HEK293 (cell line): ENCODE results near the gene HMMR.

Experiments used
- CTCF ChIA-PET: fragments of 350-600 bp; formaldehyde crosslinking; extraction: SDS; loops from one replicate; lab custom pipeline; 2021; ENCODE audit warnings: antibody characterized with exemption; lab: Yijun Ruan, JAX
- POLR2A ChIA-PET: fragments of 300-600 bp; formaldehyde crosslinking; extraction: SDS; loops from one replicate; lab custom pipeline; 2020; ENCODE audit warnings: antibody characterized with exemption, inconsistent platforms; lab: Yijun Ruan, JAX
- H3K27ac ChIP-seq: fragments of 200-500 bp; sonication (Bioruptor generic); 2 replicates; pipeline ENCODE4 v1.5.1; 2014; ENCODE audit warnings: low read depth, low read length, control low read depth, inconsistent platforms; ENCODE audit errors: extremely low read depth
- H3K36me3 ChIP-seq, 2 experiments: fragments of 200-500 bp in 1 of 2; sonication (Bioruptor generic) in 1 of 2; 1 replicate in 1 of 2; 2 replicates in 1 of 2; pipeline ENCODE4 v1.5.1; 2014 to 2017; ENCODE audit warnings: inconsistent platforms in 2 of 2, low read length in 2 of 2; ENCODE audit not compliant: control insufficient read depth in 2 of 2, insufficient read depth in 1 of 2
- H3K4me1 ChIP-seq: fragments of 200-500 bp; sonication (Bioruptor generic); 2 replicates; pipeline ENCODE4 v1.5.1; 2014; ENCODE audit warnings: mild to moderate bottlenecking, low read length, inconsistent platforms; ENCODE audit not compliant: control insufficient read depth, insufficient read depth
- H3K4me3 ChIP-seq: 2 replicates; pipeline ENCODE4 v1.5.1; 2011; ENCODE audit warnings: low read depth, mild to moderate bottlenecking, control low read depth, low read length, moderate library complexity
- H3K9me3 ChIP-seq: fragments of 200-500 bp; sonication (Bioruptor generic); 2 replicates; pipeline ENCODE4 v1.5.1; 2014; ENCODE audit warnings: low read depth, low read length, inconsistent platforms; ENCODE audit not compliant: control insufficient read depth, insufficient read depth
- GFI1B ChIP-seq: fragments of 450-650 bp; formaldehyde crosslinking; IDR thresholded peaks from 2 replicates; pipeline ENCODE4 v1.5.1; 2016; ENCODE audit warnings: missing biosample characterization, missing genetic modification characterization
- KLF16 ChIP-seq: fragments of 450-650 bp; formaldehyde crosslinking; IDR thresholded peaks from 2 replicates; pipeline ENCODE4 v1.5.1; 2017; ENCODE audit warnings: missing biosample characterization, missing genetic modification characterization
- KLF7 ChIP-seq: fragments of 450-650 bp; formaldehyde crosslinking; IDR thresholded peaks from 2 replicates; pipeline ENCODE4 v1.5.1; 2016; ENCODE audit warnings: missing biosample characterization, missing genetic modification characterization, borderline replicate concordance
- RBAK ChIP-seq: fragments of 450-650 bp; formaldehyde crosslinking; IDR thresholded peaks from 2 replicates; pipeline ENCODE4 v1.5.1; 2016; ENCODE audit warnings: missing biosample characterization, missing genetic modification characterization
- ZBTB20 ChIP-seq: fragments of 450-650 bp; formaldehyde crosslinking; IDR thresholded peaks from 2 replicates; pipeline ENCODE4 v1.5.1; 2016; ENCODE audit warnings: missing biosample characterization, missing genetic modification characterization
- ZBTB21 ChIP-seq: fragments of 450-650 bp; formaldehyde crosslinking; IDR thresholded peaks from 2 replicates; pipeline ENCODE4 v1.5.1; 2017; ENCODE audit warnings: missing biosample characterization, missing genetic modification characterization
- ZBTB48 ChIP-seq: fragments of 450-650 bp; formaldehyde crosslinking; IDR thresholded peaks from 2 replicates; pipeline ENCODE4 v1.5.1; 2016; ENCODE audit warnings: missing biosample characterization, missing genetic modification characterization
- ZBTB8A ChIP-seq: fragments of 450-650 bp; formaldehyde crosslinking; IDR thresholded peaks from 2 replicates; pipeline ENCODE4 v1.5.1; 2016; ENCODE audit warnings: missing biosample characterization, missing genetic modification characterization
- ZFP3 ChIP-seq: fragments of 450-650 bp; formaldehyde crosslinking; IDR thresholded peaks from 2 replicates; pipeline ENCODE4 v1.5.1; 2016; ENCODE audit warnings: low read depth, missing biosample characterization, missing genetic modification characterization
- ZFP41 ChIP-seq: fragments of 450-650 bp; formaldehyde crosslinking; IDR thresholded peaks from 2 replicates; pipeline ENCODE4 v1.5.1; 2016; ENCODE audit warnings: missing biosample characterization, missing genetic modification characterization, borderline replicate concordance
- ZNF2 ChIP-seq: fragments of 450-650 bp; formaldehyde crosslinking; IDR thresholded peaks from 2 replicates; pipeline ENCODE4 v1.5.1; 2016; ENCODE audit warnings: missing biosample characterization, missing genetic modification characterization
- ZNF202 ChIP-seq: fragments of 450-650 bp; formaldehyde crosslinking; IDR thresholded peaks from 2 replicates; pipeline ENCODE4 v1.5.1; 2016; ENCODE audit warnings: missing biosample characterization, missing genetic modification characterization, borderline replicate concordance
- ZNF341 ChIP-seq: fragments of 450-650 bp; formaldehyde crosslinking; IDR thresholded peaks from 2 replicates; pipeline ENCODE4; 2016; ENCODE audit warnings: low read depth, missing biosample characterization, missing genetic modification characterization
- ZNF354C ChIP-seq: fragments of 450-650 bp; formaldehyde crosslinking; IDR thresholded peaks from 2 replicates; pipeline ENCODE4 v1.5.1; 2016; ENCODE audit warnings: missing biosample characterization, missing genetic modification characterization, low read depth, borderline replicate concordance
- ZNF426 ChIP-seq: fragments of 450-650 bp; formaldehyde crosslinking; IDR thresholded peaks from 2 replicates; pipeline ENCODE4 v1.5.1; 2017; ENCODE audit warnings: missing biosample characterization, missing genetic modification characterization, mild to moderate bottlenecking, inconsistent platforms, moderate library complexity
- ZNF561 ChIP-seq: fragments of 450-650 bp; IDR thresholded peaks from 2 replicates; pipeline ENCODE4 v1.5.1; 2018; ENCODE audit warnings: missing biosample characterization, missing genetic modification characterization, borderline replicate concordance
- ZNF629 ChIP-seq: fragments of 450-650 bp; formaldehyde crosslinking; IDR thresholded peaks from 2 replicates; pipeline ENCODE4 v1.5.1; 2017; ENCODE audit warnings: missing biosample characterization, missing genetic modification characterization
- ZNF658 ChIP-seq: fragments of 450-650 bp; formaldehyde crosslinking; IDR thresholded peaks from 2 replicates; pipeline ENCODE4; 2016; ENCODE audit warnings: missing biosample characterization, missing genetic modification characterization
- ZNF677 ChIP-seq: fragments of 450-650 bp; IDR thresholded peaks from 2 replicates; pipeline ENCODE4 v1.5.0; 2018; ENCODE audit warnings: missing biosample characterization, mild to moderate bottlenecking, missing genetic modification characterization, moderate library complexity
- TF ChIP-seq, protein P1 (sequence below): fragments of 450-650 bp; formaldehyde crosslinking; IDR thresholded peaks from 2 replicates; pipeline ENCODE4 v1.5.1; 2016; ENCODE audit warnings: missing biosample characterization, missing genetic modification characterization
- TF ChIP-seq, protein P2 (sequence below): fragments of 450-650 bp; formaldehyde crosslinking; IDR thresholded peaks from 2 replicates; pipeline ENCODE4 v1.5.1; 2017; ENCODE audit warnings: missing biosample characterization, missing genetic modification characterization
- TF ChIP-seq, protein P3 (sequence below): fragments of 450-650 bp; formaldehyde crosslinking; IDR thresholded peaks from 2 replicates; pipeline ENCODE4 v1.5.1; 2016; ENCODE audit warnings: missing biosample characterization, missing genetic modification characterization
- TF ChIP-seq, protein P4 (sequence below): fragments of 450-650 bp; formaldehyde crosslinking; IDR thresholded peaks from 2 replicates; pipeline ENCODE4 v1.5.1; 2016; ENCODE audit warnings: missing biosample characterization, missing genetic modification characterization
- TF ChIP-seq, protein P5 (sequence below): fragments of 450-650 bp; formaldehyde crosslinking; IDR thresholded peaks from 2 replicates; pipeline ENCODE4 v1.5.1; 2016; ENCODE audit warnings: missing biosample characterization, missing genetic modification characterization
- TF ChIP-seq, protein P6 (sequence below): fragments of 450-650 bp; formaldehyde crosslinking; IDR thresholded peaks from 2 replicates; pipeline ENCODE4 v1.5.1; 2016; ENCODE audit warnings: missing biosample characterization, missing genetic modification characterization
- TF ChIP-seq, protein P7 (sequence below): fragments of 450-650 bp; formaldehyde crosslinking; IDR thresholded peaks from 2 replicates; pipeline ENCODE4 v1.5.0; 2017; ENCODE audit warnings: missing biosample characterization, missing genetic modification characterization, borderline replicate concordance

The HMMR gene

DNA sequence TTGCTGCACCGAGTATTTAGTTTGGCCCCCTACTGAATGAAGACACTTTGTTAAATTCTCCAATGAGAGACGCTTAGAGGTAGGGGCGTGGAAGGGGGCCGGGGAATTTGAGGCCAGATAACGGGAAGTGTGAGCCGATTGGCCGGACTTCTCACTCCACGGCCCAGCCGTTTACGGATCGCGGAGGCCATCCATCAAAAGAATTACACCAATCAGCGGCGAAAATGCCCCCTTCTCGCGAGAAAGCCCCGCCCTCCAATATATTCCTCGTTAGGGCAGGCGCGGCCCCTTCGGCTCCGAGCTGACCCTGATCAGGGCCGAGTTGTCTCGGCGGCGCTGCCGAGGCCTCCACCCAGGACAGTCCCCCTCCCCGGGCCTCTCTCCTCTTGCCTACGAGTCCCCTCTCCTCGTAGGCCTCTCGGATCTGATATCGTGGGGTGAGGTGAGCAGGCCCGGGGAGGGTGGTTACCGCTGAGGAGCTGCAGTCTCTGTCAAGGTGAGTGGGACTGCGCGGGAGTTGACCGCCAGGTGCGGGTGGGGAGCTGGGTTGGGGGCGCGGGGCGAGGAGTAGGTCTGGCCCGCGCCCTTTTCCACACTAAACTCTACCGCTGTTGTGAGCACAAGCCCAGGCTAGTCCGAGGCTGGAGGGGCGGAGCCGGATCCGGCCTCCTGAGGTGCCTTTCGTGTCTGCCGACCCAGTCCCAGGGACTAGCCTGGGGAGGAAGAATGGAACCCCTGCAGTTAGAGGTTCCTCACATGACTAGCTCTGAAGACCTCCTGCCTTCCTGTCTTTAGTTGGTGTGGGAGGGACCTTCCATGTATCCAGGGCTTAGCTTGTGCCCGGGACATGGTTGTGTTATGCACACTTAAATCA lies 22.9 kb upstream of the HMMR start, which contains the start of gene CCNG1:
TSS of gene CCNG1 (plus strand) at position 287 of the 874 bp plus-strand sequence. CDS start 1,662 bp downstream, outside the sequence.
- Histone ChIP-seq H3K4me1 (peaks cover 5% of the 10 kb centered on the region; the same call in 1 of the 2 replicates), H3K9me3 (no peaks in the 10 kb centered on the region), H3K27ac (peak within 1 kb of the TSS; percentile 98), H3K36me3 (peaks cover 23 to 37% of the 10 kb centered on the region in 2 experiments; a peak in 2 of 3 replicates), H3K4me3 (peak within 1 kb of the TSS; percentile 98)
- ChIA-PET CTCF (interaction anchor here (0.6 to 1.4 kb wide), 2 partner anchors 36 to 1409 kb away, joined by 3 to 6 read pairs; no protein-coding TSS in a partner anchor), POLR2A (interaction anchor here (0.8 to 7.1 kb wide), 10 partner anchors 10 to 72 kb away, joined by 3 to 166 read pairs (median 7); partner anchors contain the start of genes HMMR, MAT2B and NUDCD2)
- peak; percentile 33; the same call in 1 of the 2 replicates for TF ChIP-seq ZBTB21 (tag by site-specific recombination)
- peak; percentile 52 for TF ChIP-seq ZNF629 (tag by site-specific recombination)
- TF ChIP-seq GFI1B (tag by site-specific recombination), result no peak
- no peak for TF ChIP-seq ZNF677 (tag by site-specific recombination)
- TF ChIP-seq, protein P1, sequence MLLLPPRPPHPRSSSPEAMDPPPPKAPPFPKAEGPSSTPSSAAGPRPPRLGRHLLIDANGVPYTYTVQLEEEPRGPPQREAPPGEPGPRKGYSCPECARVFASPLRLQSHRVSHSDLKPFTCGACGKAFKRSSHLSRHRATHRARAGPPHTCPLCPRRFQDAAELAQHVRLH (tag by site-specific recombination), result no peak
- no peak for TF ChIP-seq ZNF202
- peak; percentile 74 for TF ChIP-seq ZNF341 (tag by site-specific recombination)
- TF ChIP-seq, protein P2, sequence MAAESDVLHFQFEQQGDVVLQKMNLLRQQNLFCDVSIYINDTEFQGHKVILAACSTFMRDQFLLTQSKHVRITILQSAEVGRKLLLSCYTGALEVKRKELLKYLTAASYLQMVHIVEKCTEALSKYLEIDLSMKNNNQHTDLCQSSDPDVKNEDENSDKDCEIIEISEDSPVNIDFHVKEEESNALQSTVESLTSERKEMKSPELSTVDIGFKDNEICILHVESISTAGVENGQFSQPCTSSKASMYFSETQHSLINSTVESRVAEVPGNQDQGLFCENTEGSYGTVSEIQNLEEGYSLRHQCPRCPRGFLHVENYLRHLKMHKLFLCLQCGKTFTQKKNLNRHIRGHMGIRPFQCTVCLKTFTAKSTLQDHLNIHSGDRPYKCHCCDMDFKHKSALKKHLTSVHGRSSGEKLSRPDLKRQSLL (tag by site-specific recombination), result no peak
- no peak for TF ChIP-seq ZFP41
- TF ChIP-seq, protein P3, sequence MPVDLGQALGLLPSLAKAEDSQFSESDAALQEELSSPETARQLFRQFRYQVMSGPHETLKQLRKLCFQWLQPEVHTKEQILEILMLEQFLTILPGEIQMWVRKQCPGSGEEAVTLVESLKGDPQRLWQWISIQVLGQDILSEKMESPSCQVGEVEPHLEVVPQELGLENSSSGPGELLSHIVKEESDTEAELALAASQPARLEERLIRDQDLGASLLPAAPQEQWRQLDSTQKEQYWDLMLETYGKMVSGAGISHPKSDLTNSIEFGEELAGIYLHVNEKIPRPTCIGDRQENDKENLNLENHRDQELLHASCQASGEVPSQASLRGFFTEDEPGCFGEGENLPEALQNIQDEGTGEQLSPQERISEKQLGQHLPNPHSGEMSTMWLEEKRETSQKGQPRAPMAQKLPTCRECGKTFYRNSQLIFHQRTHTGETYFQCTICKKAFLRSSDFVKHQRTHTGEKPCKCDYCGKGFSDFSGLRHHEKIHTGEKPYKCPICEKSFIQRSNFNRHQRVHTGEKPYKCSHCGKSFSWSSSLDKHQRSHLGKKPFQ (tag by site-specific recombination), result no peak
- TF ChIP-seq, protein P4, sequence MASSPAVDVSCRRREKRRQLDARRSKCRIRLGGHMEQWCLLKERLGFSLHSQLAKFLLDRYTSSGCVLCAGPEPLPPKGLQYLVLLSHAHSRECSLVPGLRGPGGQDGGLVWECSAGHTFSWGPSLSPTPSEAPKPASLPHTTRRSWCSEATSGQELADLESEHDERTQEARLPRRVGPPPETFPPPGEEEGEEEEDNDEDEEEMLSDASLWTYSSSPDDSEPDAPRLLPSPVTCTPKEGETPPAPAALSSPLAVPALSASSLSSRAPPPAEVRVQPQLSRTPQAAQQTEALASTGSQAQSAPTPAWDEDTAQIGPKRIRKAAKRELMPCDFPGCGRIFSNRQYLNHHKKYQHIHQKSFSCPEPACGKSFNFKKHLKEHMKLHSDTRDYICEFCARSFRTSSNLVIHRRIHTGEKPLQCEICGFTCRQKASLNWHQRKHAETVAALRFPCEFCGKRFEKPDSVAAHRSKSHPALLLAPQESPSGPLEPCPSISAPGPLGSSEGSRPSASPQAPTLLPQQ (tag by site-specific recombination), result peak; percentile 69
- peak; percentile 29; the same call in 1 of the 2 replicates for TF ChIP-seq ZBTB8A (tag by site-specific recombination)
- TF ChIP-seq, protein P5, sequence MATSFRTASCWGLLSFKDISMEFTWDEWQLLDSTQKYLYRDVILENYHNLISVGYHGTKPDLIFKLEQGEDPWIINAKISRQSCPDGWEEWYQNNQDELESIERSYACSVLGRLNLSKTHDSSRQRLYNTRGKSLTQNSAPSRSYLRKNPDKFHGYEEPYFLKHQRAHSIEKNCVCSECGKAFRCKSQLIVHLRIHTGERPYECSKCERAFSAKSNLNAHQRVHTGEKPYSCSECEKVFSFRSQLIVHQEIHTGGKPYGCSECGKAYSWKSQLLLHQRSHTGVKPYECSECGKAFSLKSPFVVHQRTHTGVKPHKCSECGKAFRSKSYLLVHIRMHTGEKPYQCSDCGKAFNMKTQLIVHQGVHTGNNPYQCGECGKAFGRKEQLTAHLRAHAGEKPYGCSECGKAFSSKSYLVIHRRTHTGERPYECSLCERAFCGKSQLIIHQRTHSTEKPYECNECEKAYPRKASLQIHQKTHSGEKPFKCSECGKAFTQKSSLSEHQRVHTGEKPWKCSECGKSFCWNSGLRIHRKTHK (tag by site-specific recombination), result no peak
- peak; percentile 68 for TF ChIP-seq ZNF2 (tag by site-specific recombination)
- no peak; the same call in 1 of the 2 replicates for TF ChIP-seq KLF16 (tag by site-specific recombination)
- no peak for TF ChIP-seq ZNF354C (tag by site-specific recombination)
- TF ChIP-seq, protein P6, sequence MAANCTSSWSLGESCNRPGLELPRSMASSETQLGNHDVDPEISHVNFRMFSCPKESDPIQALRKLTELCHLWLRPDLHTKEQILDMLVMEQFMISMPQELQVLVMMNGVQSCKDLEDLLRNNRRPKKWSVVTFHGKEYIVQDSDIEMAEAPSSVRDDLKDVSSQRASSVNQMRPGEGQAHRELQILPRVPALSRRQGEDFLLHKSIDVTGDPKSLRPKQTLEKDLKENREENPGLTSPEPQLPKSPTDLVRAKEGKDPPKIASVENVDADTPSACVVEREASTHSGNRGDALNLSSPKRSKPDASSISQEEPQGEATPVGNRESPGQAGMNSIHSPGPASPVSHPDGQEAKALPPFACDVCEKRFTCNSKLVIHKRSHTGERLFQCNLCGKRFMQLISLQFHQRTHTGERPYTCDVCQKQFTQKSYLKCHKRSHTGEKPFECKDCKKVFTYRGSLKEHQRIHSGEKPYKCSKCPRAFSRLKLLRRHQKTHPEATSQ (tag by site-specific recombination), result no peak
- TF ChIP-seq KLF7 (tag by site-specific recombination), result no peak; the same call in 1 of the 2 replicates
- no peak for TF ChIP-seq RBAK (tag by site-specific recombination)
- peak; percentile 82 for TF ChIP-seq ZBTB20
- no peak for TF ChIP-seq ZNF658
- no peak; the same call in 1 of the 2 replicates for TF ChIP-seq ZFP3
- TF ChIP-seq ZNF561 (tag by site-specific recombination), result peak; percentile 74
- TF ChIP-seq, protein P7, sequence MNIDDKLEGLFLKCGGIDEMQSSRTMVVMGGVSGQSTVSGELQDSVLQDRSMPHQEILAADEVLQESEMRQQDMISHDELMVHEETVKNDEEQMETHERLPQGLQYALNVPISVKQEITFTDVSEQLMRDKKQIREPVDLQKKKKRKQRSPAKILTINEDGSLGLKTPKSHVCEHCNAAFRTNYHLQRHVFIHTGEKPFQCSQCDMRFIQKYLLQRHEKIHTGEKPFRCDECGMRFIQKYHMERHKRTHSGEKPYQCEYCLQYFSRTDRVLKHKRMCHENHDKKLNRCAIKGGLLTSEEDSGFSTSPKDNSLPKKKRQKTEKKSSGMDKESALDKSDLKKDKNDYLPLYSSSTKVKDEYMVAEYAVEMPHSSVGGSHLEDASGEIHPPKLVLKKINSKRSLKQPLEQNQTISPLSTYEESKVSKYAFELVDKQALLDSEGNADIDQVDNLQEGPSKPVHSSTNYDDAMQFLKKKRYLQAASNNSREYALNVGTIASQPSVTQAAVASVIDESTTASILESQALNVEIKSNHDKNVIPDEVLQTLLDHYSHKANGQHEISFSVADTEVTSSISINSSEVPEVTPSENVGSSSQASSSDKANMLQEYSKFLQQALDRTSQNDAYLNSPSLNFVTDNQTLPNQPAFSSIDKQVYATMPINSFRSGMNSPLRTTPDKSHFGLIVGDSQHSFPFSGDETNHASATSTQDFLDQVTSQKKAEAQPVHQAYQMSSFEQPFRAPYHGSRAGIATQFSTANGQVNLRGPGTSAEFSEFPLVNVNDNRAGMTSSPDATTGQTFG, result no peak
- no peak for TF ChIP-seq ZNF426 (tag by site-specific recombination)
- TF ChIP-seq ZBTB48 (tag by site-specific recombination), result peak; percentile 79; the same call in 1 of the 2 replicates
